Choroid plexus epithelial cell (primary cell): ENCODE results near the gene ARAP1.

Experiments used
- DNase-seq: peaks from one replicate; pipeline ENCODE4 v3.0.0-alpha.2; 2010; ENCODE audit warnings: low read depth
- H3K4me3 ChIP-seq: 2 replicates; pipeline ENCODE4 v1.5.1; 2011; ENCODE audit warnings: low read depth, mild to moderate bottlenecking, control low read depth, low read length, moderate library complexity
- CTCF ChIP-seq: conservative IDR thresholded peaks from 2 replicates; pipeline ENCODE4 v1.5.1; 2011; ENCODE audit warnings: low read depth, mild to moderate bottlenecking, control low read depth, inconsistent platforms, low read length, moderate library complexity

Gene ARAP1

GRCh38 chr11:72740562-72741428, 11.4 kb downstream of the ARAP1 start:
- no peak overlapping the region for H3K4me3 ChIP-seq
- DNase-seq: no peak
- no peak for TF ChIP-seq CTCF

- DNase-seq: no peak
- no peak overlapping the region for H3K4me3 ChIP-seq
- TF ChIP-seq CTCF: no peak
Observed at GRCh38 chr11:72740060-72740424, 12.2 kb downstream of the ARAP1 start.

- no peak for TF ChIP-seq CTCF
- no peak for DNase-seq
- no peak overlapping the region for H3K4me3 ChIP-seq
Observed at GRCh38 chr11:72739240-72740059, 12.8 kb downstream of the ARAP1 start.

- no peak overlapping the region for H3K4me3 ChIP-seq
- TF ChIP-seq CTCF: no peak
- no peak for DNase-seq
Observed at GRCh38 chr11:72738199-72739141, 13.7 kb downstream of the ARAP1 start.

GRCh38 chr11:72737336-72737735, 14.9 kb downstream of the ARAP1 start:
- no peak for TF ChIP-seq CTCF
- no peak overlapping the region for H3K4me3 ChIP-seq
- DNase-seq: no peak

- TF ChIP-seq CTCF: no peak
- DNase-seq: no peak
- H3K4me3 ChIP-seq: no peak overlapping the region
Observed at GRCh38 chr11:72736452-72737069, 15.6 kb downstream of the ARAP1 start.
